ENCODE results near the gene NDE1. TPM values are rescaled to one million over a fixed set of nuclear protein-coding genes. Genes with fewer than 3 reads are reported as not detected.

The NDE1 gene
- total and polyA plus RNA-seq, 2 of the 4 experiments (the other 2 are of a cell fraction): 22.7 to 29.2 TPM

- no peak for TF ChIP-seq BHLHE40 (IDR thresholded peaks at IDR 0.05; ENCODE audit: low read depth, low read length)
Observed at GRCh38 chr16:15650698-15651171, 690 bp downstream of the NDE1 start (continued).

- Histone ChIP-seq H2AFZ (replicated peaks; ENCODE audit: low read length, poor library complexity) (no peak overlapping the region), H3K9me3 (ENCODE audit: control insufficient read depth, insufficient read depth, low read length) (no peaks in the 10 kb centered on the region), H3K27ac (ENCODE audit: insufficient read depth, low read length) (no peak overlapping the region; the same call in 1 of the 2 replicates), H3K18ac (ENCODE audit: low read depth, low read length) (no peak overlapping the region), H2AK5ac (ENCODE audit: low read depth, low read length) (no peak overlapping the region), H3K4me2 (ENCODE audit: low read depth, low read length) (no peak overlapping the region), H3K4ac (ENCODE audit: low read depth, low read length) (no peak overlapping the region), H3K9me1 (ENCODE audit: insufficient read depth, low read length) (peaks cover 9% of the 10 kb centered on the region), H2AK9ac (replicated peaks; ENCODE audit: low read depth, low read length, poor library complexity) (no peak overlapping the region), H2BK120ac (ENCODE audit: low read depth, low read length) (no peak overlapping the region), H3K4me3 (ENCODE audit: insufficient read depth, low read depth, low read length) (no peak overlapping the region), H2BK20ac (ENCODE audit: low read depth, low read length) (peak overlapping the region; percentile 26; the same call in 1 of the 2 replicates), H4K8ac (ENCODE audit: low read depth in 2 of 2, low read length in 2 of 2) (no peak overlapping the region), H3K36me3 (ENCODE audit: control insufficient read depth, insufficient read depth, low read length) (no peaks in the 10 kb centered on the region), H2BK15ac (ENCODE audit: low read depth, low read length) (no peak overlapping the region), H4K5ac (ENCODE audit: low read depth, low read length) (no peak overlapping the region), H4K20me1 (ENCODE audit: insufficient read depth, low read length) (peaks cover 41% of the 10 kb centered on the region), H2BK5ac (ENCODE audit: low read depth, low read length, poor library complexity, severe bottlenecking) (no peak overlapping the region), H3K9ac (ENCODE audit: low read depth, low read length) (no peak overlapping the region), H3K4me1 (ENCODE audit: control insufficient read depth, insufficient read depth, low read length) (peaks cover 6% of the 10 kb centered on the region), H3K56ac (ENCODE audit: extremely low read depth, insufficient read depth, low read length) (no peak overlapping the region), H4K91ac (ENCODE audit: insufficient read depth, low read depth, low read length) (no peak overlapping the region), H3K79me1 (ENCODE audit: low read depth in 1 of 2, low read length in 2 of 2) (peaks cover 33 to 61% of the 10 kb centered on the region in 2 experiments), H3K27me3 (ENCODE audit: control insufficient read depth, insufficient read depth, low read length) (no peaks in the 10 kb centered on the region), H3K14ac (replicated peaks; ENCODE audit: low read depth, low read length) (0 out of 2 replicates have a peak overlapping the region, but pooled peaks have one; percentile 8), H3K23ac (ENCODE audit: low read depth, low read length) (peak overlapping the region; percentile 38; the same call in 1 of the 2 replicates)
- WGBS, 2 experiments (ENCODE audit: extremely low coverage in 2 of 2, insufficient read length in 1 of 2): 69% methylated on average over 4 of the region's 14 CpGs; no CpG with 5 or more reads in 1 of the 2 experiments
- ATAC-seq (ENCODE audit: low read depth) (no peak), DNase-seq (no peak)
- in situ Hi-C loops (cut with MboI; ENCODE audit: low sequenced_read_pairs) (no loop called here), intact Hi-C loops (cut with micrococcal nuclease) (loop anchor here (5.0 kb wide), 1 partner anchor 50 kb away; no protein-coding TSS in a partner anchor), dilution Hi-C loops (cut with HindIII; ENCODE audit: low sequenced_read_pairs, unreplicated experiment) (no loop called here)
- CTCF ChIA-PET: interaction anchor here (0.9 kb wide), 1 partner anchor 8 kb away, joined by 3 read pairs; no protein-coding TSS in a partner anchor
- POLR2A ChIA-PET (ENCODE audit: unreplicated experiment): interaction anchor here (0.6 kb wide), 1 partner anchor 103 kb away, joined by 4 read pairs; no protein-coding TSS in a partner anchor
- TSS peak; percentile 13 for BruUV-seq (replicated peaks)
- TF ChIP-seq CEBPB (IDR thresholded peaks at IDR 0.05; ENCODE audit: low read depth, low read length) (peak; percentile 43; the same call in 1 of the 2 replicates), FOS (IDR thresholded peaks at IDR 0.05; ENCODE audit: low read depth, low read length) (no peak)
Observed at GRCh38 chr16:15652293-15653001, 2.4 kb downstream of the NDE1 start.

All from IMR-90 (cell line).